Caco-2 (cell line): ENCODE measurements around the gene FTSJ1. TPM values are rescaled to one million over a fixed set of nuclear protein-coding genes. Genes with fewer than 3 reads are reported as not detected.
"Not testable (repeated sequence)": the region's sequence is repeated elsewhere in the genome, so short reads cannot be mapped to it uniquely, and the experiment has no call there.

Experiments
- Bru-seq: library from RNA; stranded (reverse); fragments of 400-500 nt; gene quantifications from one replicate; lab custom pipeline; 2021; lab: Mats Ljungman, UMichigan
- BruChase-seq, 2 experiments: library from RNA; stranded (reverse); fragments of 400-500 nt; gene quantifications; one replicate each; lab custom pipeline; 2021; lab: Mats Ljungman, UMichigan
- BruUV-seq: library from RNA; stranded (reverse); fragments of 400-500 nt; replicated peaks from 2 replicates; lab custom pipeline; 2021; lab: Mats Ljungman, UMichigan
- CTCF ChIA-PET: fragments of 300-600 bp; sonication (Branson Sonifier 250); formaldehyde crosslinking; loops from one replicate; lab custom pipeline; 2022; ENCODE audit warnings: antibody characterized with exemption; lab: Charles Lee
- POLR2A ChIA-PET: fragments of 300-600 bp; sonication (Branson Sonifier 250); formaldehyde crosslinking; loops from one replicate; lab custom pipeline; 2022; ENCODE audit warnings: antibody characterized with exemption; lab: Charles Lee
- DNase-seq, 2 experiments: peaks; one replicate each; pipeline versions ENCODE4 v3.0.0 to v3.0.0-alpha.2; 2020 to 2022
- H3K27me3 ChIP-seq: replicated peaks from 2 replicates; pipeline ENCODE4 v1.6.0; 2011; ENCODE audit warnings: low read length; ENCODE audit not compliant: control insufficient read depth, insufficient read depth
- H3K36me3 ChIP-seq: 2 replicates; pipeline ENCODE4 v1.5.1; 2011; ENCODE audit warnings: low read length; ENCODE audit not compliant: control insufficient read depth, insufficient read depth
- H3K4me1 ChIP-seq: fragments of 250-450 bp; sonication (Bioruptor Pico); 2 replicates; pipeline ENCODE4 v1.5.1; 2020; ENCODE audit warnings: mild to moderate bottlenecking
- H3K4me3 ChIP-seq: 2 replicates; pipeline ENCODE4 v1.5.1; 2011; ENCODE audit warnings: low read depth, mild to moderate bottlenecking, control low read depth, low read length
- H3K9me3 ChIP-seq: fragments of 250-450 bp; sonication (Bioruptor Pico); 2 replicates; pipeline ENCODE4 v1.5.1; 2020; ENCODE audit warnings: mild to moderate bottlenecking, moderate library complexity
- H3K27ac Mint-ChIP-seq: one replicate; pipeline ENCODE4 v1.8.0; 2022; ENCODE audit warnings: mixed read lengths; ENCODE audit not compliant: unreplicated experiment
- H3K27me3 Mint-ChIP-seq: one replicate; pipeline ENCODE4 v1.8.0; 2022; ENCODE audit warnings: mixed read lengths; ENCODE audit not compliant: insufficient read depth, unreplicated experiment
- H3K36me3 Mint-ChIP-seq: one replicate; pipeline ENCODE4 v1.8.0; 2022; ENCODE audit warnings: mild to moderate bottlenecking, mixed read lengths; ENCODE audit not compliant: insufficient read depth, unreplicated experiment
- H3K4me1 Mint-ChIP-seq: one replicate; pipeline ENCODE4 v1.8.0; 2022; ENCODE audit warnings: low read depth, mixed read lengths; ENCODE audit not compliant: unreplicated experiment
- H3K4me3 Mint-ChIP-seq: one replicate; pipeline ENCODE4 v1.8.0; 2022; ENCODE audit warnings: mild to moderate bottlenecking, moderate library complexity, mixed read lengths; ENCODE audit not compliant: unreplicated experiment
- H3K9me3 Mint-ChIP-seq: one replicate; pipeline ENCODE4 v1.8.0; 2022; ENCODE audit warnings: mixed read lengths; ENCODE audit not compliant: unreplicated experiment
- CTCF ChIP-seq, 2 experiments: fragments of 200-600 bp in 1 of 2; IDR thresholded peaks; 1 replicate in 1 of 2; 2 replicates in 1 of 2; pipeline versions ENCODE4 v1.5.1 to v1.8.0; 2011 to 2022; ENCODE audit warnings: antibody characterized with exemption in 1 of 2, control low read depth in 1 of 2, inconsistent platforms in 1 of 2, low read depth in 1 of 2, low read length in 1 of 2, mild to moderate bottlenecking in 1 of 2, moderate library complexity in 1 of 2; ENCODE audit not compliant: insufficient read depth in 1 of 2, severe bottlenecking in 1 of 2, unreplicated experiment in 1 of 2
- intact Hi-C: fragments of 100-400 bp; cut with micrococcal nuclease; formaldehyde crosslinking; loops from one replicate; pipeline ENCODE4 v1.10.0; 2022; ENCODE audit not compliant: unreplicated experiment
- long read RNA-seq: library from polyadenylated mRNA; stranded (forward); transcript quantifications from one replicate; pipeline ENCODE4 v2.0.0, GENCODE V29; 2022
- total RNA-seq: library from RNA; stranded (reverse); gene quantifications from 2 replicates; pipeline ENCODE4 v1.2.3, GENCODE V29; 2022

FTSJ1 gene
- 41.1 and 41.6 TPM in 2 replicates for total RNA-seq
- Bru-seq, nascent RNA = percentile 62 among the genes with signal in this experiment
- percentile 69 among the genes with signal in this experiment for BruChase-seq, experiment 1, labeled RNA remaining after a 2-hour chase
- BruChase-seq, experiment 2, labeled RNA remaining after a 6-hour chase = percentile 82 among the genes with signal in this experiment
- long read RNA-seq, transcript FTSJ1-202 (13 exons, 1,892 nt) = major isoform, 20 of 71 reads
- long read RNA-seq, partial matches to known transcripts = 22 of 71 reads
- long read RNA-seq, other reads (novel, unspliced or antisense) = 29 of 71 reads

- no peaks in the 10 kb centered on the region for H3K27me3 Mint-ChIP-seq
- no peaks in the 10 kb centered on the region for H3K27me3 ChIP-seq
- H3K36me3 ChIP-seq = no peaks in the 10 kb centered on the region
- peak; percentile 79 to 87 for DNase-seq
- TF ChIP-seq CTCF (IDR thresholded peaks at IDR 0.05; ENCODE audit: insufficient read depth in 1 of 2, low read depth in 1 of 2, low read length in 1 of 2, severe bottlenecking in 1 of 2, unreplicated experiment in 1 of 2) = no peak
- H3K4me3 ChIP-seq = peak within 1 kb of the TSS; percentile 59
- ChIA-PET CTCF (no interaction called here), POLR2A (interaction anchor here (0.6 kb wide), 1 partner anchor 27 kb away, joined by 3 read pairs; no protein-coding TSS in a partner anchor)
- BruUV-seq = TSS peak; percentile 42
- H3K4me1 Mint-ChIP-seq = peaks cover 24% of the 10 kb centered on the region
- H3K9me3 Mint-ChIP-seq = no peaks in the 10 kb centered on the region
- no peaks in the 10 kb centered on the region for H3K9me3 ChIP-seq
- H3K4me1 ChIP-seq = peaks cover 7% of the 10 kb centered on the region
- H3K27ac Mint-ChIP-seq = peak within 1 kb of the TSS; percentile 98
- peaks cover 19% of the 10 kb centered on the region for H3K36me3 Mint-ChIP-seq
- intact Hi-C loops = no loop called here
- peak within 1 kb of the TSS; percentile 97 for H3K4me3 Mint-ChIP-seq
Measured at GRCh38 chrX:48475774-48476577, at the start of gene FTSJ1. Gene FTSJ1, plus strand, starts transcription at chrX:48476199. Its CDS starts 1,849 bp downstream, at chrX:48478048.

- CTCF ChIA-PET, H3K4me3 ChIP-seq, POLR2A ChIA-PET, intact Hi-C loops, H3K4me1 Mint-ChIP-seq, H3K4me1 ChIP-seq, H3K36me3 Mint-ChIP-seq, H3K27me3 Mint-ChIP-seq, H3K9me3 ChIP-seq, H3K27me3 ChIP-seq, DNase-seq, BruUV-seq, H3K27ac Mint-ChIP-seq, H3K36me3 ChIP-seq, H3K9me3 Mint-ChIP-seq, H3K4me3 Mint-ChIP-seq: not testable (repeated sequence)
Measured at GRCh38 chrX:48427027-48427716, 48.8 kb upstream of the FTSJ1 start.

- H3K9me3 Mint-ChIP-seq, H3K27me3 Mint-ChIP-seq, POLR2A ChIA-PET, H3K27ac Mint-ChIP-seq, BruUV-seq, H3K27me3 ChIP-seq, DNase-seq, H3K4me1 ChIP-seq, intact Hi-C loops, H3K36me3 Mint-ChIP-seq, H3K9me3 ChIP-seq, H3K36me3 ChIP-seq, H3K4me1 Mint-ChIP-seq, H3K4me3 ChIP-seq, CTCF ChIA-PET, H3K4me3 Mint-ChIP-seq: not testable (repeated sequence)
Measured at GRCh38 chrX:48429606-48430005, 46.4 kb upstream of the FTSJ1 start.

- H3K4me1 Mint-ChIP-seq, H3K4me3 ChIP-seq, H3K4me1 ChIP-seq, H3K4me3 Mint-ChIP-seq, BruUV-seq, POLR2A ChIA-PET, H3K27me3 Mint-ChIP-seq, H3K36me3 ChIP-seq, DNase-seq, H3K9me3 ChIP-seq, H3K9me3 Mint-ChIP-seq, H3K27me3 ChIP-seq, CTCF ChIA-PET, intact Hi-C loops, H3K27ac Mint-ChIP-seq, H3K36me3 Mint-ChIP-seq: not testable (repeated sequence)
Measured at GRCh38 chrX:48430166-48430565, 45.8 kb upstream of the FTSJ1 start.

GRCh38 chrX:48433713-48434112, 42.3 kb upstream of the FTSJ1 start:
- POLR2A ChIA-PET, H3K27me3 ChIP-seq, H3K4me1 ChIP-seq, H3K36me3 ChIP-seq, H3K9me3 Mint-ChIP-seq, intact Hi-C loops, H3K4me3 ChIP-seq, H3K36me3 Mint-ChIP-seq, CTCF ChIA-PET, H3K27me3 Mint-ChIP-seq, H3K27ac Mint-ChIP-seq, BruUV-seq, DNase-seq, H3K9me3 ChIP-seq, H3K4me1 Mint-ChIP-seq: not testable (repeated sequence)
- H3K4me3 Mint-ChIP-seq = peak overlapping the region; percentile 27

- intact Hi-C loops, H3K36me3 Mint-ChIP-seq, H3K4me1 ChIP-seq, H3K9me3 Mint-ChIP-seq, BruUV-seq, H3K9me3 ChIP-seq, DNase-seq, H3K27me3 Mint-ChIP-seq, H3K27me3 ChIP-seq, H3K4me1 Mint-ChIP-seq, H3K4me3 Mint-ChIP-seq, H3K27ac Mint-ChIP-seq, H3K4me3 ChIP-seq, POLR2A ChIA-PET, H3K36me3 ChIP-seq, CTCF ChIA-PET: not testable (repeated sequence)
Measured at GRCh38 chrX:48447201-48447600, 28.8 kb upstream of the FTSJ1 start.
